Adrenal gland (tissue), 12 donors: ENCODE data around the gene DPH1. TPM values are rescaled to one million over a fixed set of nuclear protein-coding genes. Genes with fewer than 3 reads are reported as not detected.

Source experiments
- DNase-seq, 7 donors: peaks; one replicate each; pipeline ENCODE4 v3.0.0-alpha.2; 2019 to 2020
- H3K27ac ChIP-seq, 5 donors: fragments of 200-600 bp; sonication (generic) in 4 of 5; 1 replicate in 3 of 5; 2 replicates in 2 of 5; pipeline versions ENCODE4 v1.5.1 to v1.8.0; 2016 to 2020; ENCODE audit warnings: mild to moderate bottlenecking in 1 of 5
- H3K27me3 ChIP-seq: fragments of 200-600 bp; 2 replicates; pipeline ENCODE4 v1.8.0; 2021
- H3K36me3 ChIP-seq, 2 donors: fragments of 200-600 bp; replicated peaks in 1 of 2; 1 replicate in 1 of 2; 2 replicates in 1 of 2; pipeline versions ENCODE4 v1.5.1 to v1.8.0; 2018 to 2022
- H3K4me1 ChIP-seq, 2 donors: fragments of 200-600 bp; replicated peaks in 1 of 2; 1 replicate in 1 of 2; 2 replicates in 1 of 2; pipeline versions ENCODE4 v1.5.1 to v1.8.0; 2018 to 2021
- H3K4me3 ChIP-seq, 4 donors: fragments of 200-600 bp; sonication (generic) in 3 of 4; one replicate each; pipeline ENCODE4 v1.5.1; 2016 to 2018
- H3K9me3 ChIP-seq, 3 donors: fragments of 200-600 bp; sonication (generic) in 1 of 3; replicated peaks in 1 of 3; 1 replicate in 2 of 3; 2 replicates in 1 of 3; pipeline versions ENCODE4 v1.5.1 to v1.8.0; 2016 to 2021
- CTCF ChIP-seq, 6 experiments: fragments of 450-650 bp in 4 of 6; fragments of 200-600 bp in 2 of 6; sonication (generic) in 1 of 6; IDR thresholded peaks; 1 replicate in 5 of 6; 2 replicates in 1 of 6; pipeline versions ENCODE4 v1.5.1 to v1.8.0; 2016 to 2021; ENCODE audit warnings: antibody characterized with exemption in 6 of 6, mild to moderate bottlenecking in 2 of 6, moderate library complexity in 1 of 6
- POLR2A ChIP-seq, 2 donors: fragments of 450-650 bp; IDR thresholded peaks; one replicate each; pipeline ENCODE4 v1.6.1; 2017; ENCODE audit warnings: antibody characterized with exemption in 2 of 2, mild to moderate bottlenecking in 2 of 2, moderate library complexity in 1 of 2
- WGBS, 4 donors: extraction: QIAGEN DNeasy Blood & Tissue Kit in 2 of 4; methylation state at CpG; one replicate each; pipeline versions ENCODE4 v1.1.5 to v1.1.7; 2013 to 2017; 5-methylcytosine and 5-hydroxymethylcytosine counted together
- intact Hi-C, 2 donors: fragments of 100-400 bp; cut with DNase I; formaldehyde crosslinking; loops; one replicate each; pipeline versions ENCODE4 v1.14.1 to v1.15.0; 2022 to 2023
- polyA plus RNA-seq, 3 donors: library from polyadenylated mRNA; stranded (reverse); fragments of 200-250 nt in 2 of 3; fragments of 350-450 nt in 1 of 3; fragmentation: Illumina TruSeq in 1 of 3; extraction: RNeasy Lipid Tissue Mini Kit (QIAGEN cat#74804) in 1 of 3; gene quantifications; one replicate each; pipeline ENCODE4 v1.2.3, GENCODE V29; 2013 to 2014
- total RNA-seq, 9 donors: library from RNA; depleted of rRNA in 4 of 9; stranded (reverse); fragments of >200 nt in 4 of 9; fragments of 120-200 nt in 1 of 9; fragmentation: NEBNext Ultra II Directional in 1 of 9; extraction: Animal tissue kit (Norgen Biotek cat#: 25700) in 1 of 9; gene quantifications; one replicate each; pipeline versions ENCODE4 v1.1.0 to v1.2.4, GENCODE V29; 2013 to 2023
- donor health status: healthy with polysubstance abuse.
- donor health status: Bipolar disorder and iron deficiency.
- donor health status: DM: yes; HTN: yes; CAD: no.
- donor health status: DM: no; HTN: no; CAD: no.
- donor health status: DM: no; HTN: no; CAD: no.
- donor health status: DM: yes; HTN: yes; CAD: no.

DPH1 gene
- total and polyA plus RNA-seq, 12 donors, result 29.3 to 100 (median 57.7) TPM

- H3K4me1 ChIP-seq, result peaks cover 39 to 55% of the 10 kb centered on the region in 2 donors
- intact Hi-C loops, result no loop called here
Measured at GRCh38 chr17:1995321-1995892, 34.5 kb upstream of the DPH1 start.

GRCh38 chr17:1995907-1996799, 33.8 kb upstream of the DPH1 start:
- Histone ChIP-seq H3K27ac (peak overlapping the region in 3 of 5 donors; percentile 47 to 94 (median 66)), H3K36me3 (no peaks in the 10 kb centered on the region), H3K4me1 (peaks cover 41 to 60% of the 10 kb centered on the region in 2 donors), H3K27me3 (no peaks in the 10 kb centered on the region), H3K9me3 (no peaks in the 10 kb centered on the region), H3K4me3 (no peak overlapping the region)
- intact Hi-C loops, result no loop called here
- WGBS, 4 donors, result 51 to 64% (median 55%) methylated on average over 9 to 14 of the region's 14 CpGs
- DNase-seq, result peak in 1 of 7 donors; percentile 37
- TF ChIP-seq POLR2A (IDR thresholded peaks at IDR 0.05) (no peak), CTCF (IDR thresholded peaks at IDR 0.05) (no peak)

More at GRCh38 chr17:1995321-1995892, 34.5 kb upstream of the DPH1 start:
- Histone ChIP-seq H3K27ac (peak overlapping the region in 2 of 5 donors; percentile 66 to 94), H3K4me3 (no peak overlapping the region), H3K36me3 (no peaks in the 10 kb centered on the region), H3K9me3 (no peaks in the 10 kb centered on the region), H3K27me3 (no peaks in the 10 kb centered on the region)
- TF ChIP-seq POLR2A (IDR thresholded peaks at IDR 0.05) (no peak), CTCF (IDR thresholded peaks at IDR 0.05) (no peak)
- no peak for DNase-seq
- WGBS, 4 donors, result 91 to 94% (median 94%) methylated on average over 15 to 16 of the region's 16 CpGs

GRCh38 chr17:1996800-1997288, 33.1 kb upstream of the DPH1 start:
- no peaks in the 10 kb centered on the region for H3K36me3 ChIP-seq
- H3K4me1 ChIP-seq, result peaks cover 41 to 60% of the 10 kb centered on the region in 2 donors
- DNase-seq, result no peak
- 78 to 84% (median 82%) methylated on average over 9 of the region's 9 CpGs for WGBS, 4 donors
- peak overlapping the region in 3 of 5 donors; percentile 47 to 94 (median 66) for H3K27ac ChIP-seq
- H3K4me3 ChIP-seq, result no peak overlapping the region
- no peaks in the 10 kb centered on the region for H3K9me3 ChIP-seq
- TF ChIP-seq CTCF (IDR thresholded peaks at IDR 0.05) (no peak), POLR2A (IDR thresholded peaks at IDR 0.05) (no peak)
- intact Hi-C loops, result no loop called here
- H3K27me3 ChIP-seq, result no peaks in the 10 kb centered on the region

GRCh38 chr17:1997289-1997926, 32.5 kb upstream of the DPH1 start:
- WGBS, 4 donors, result 65 to 72% (median 70%) methylated on average over 10 to 22 of the region's 22 CpGs
- intact Hi-C loops, result no loop called here
- peak overlapping the region in 3 of 5 donors; percentile 66 to 94 (median 93) for H3K27ac ChIP-seq

More at GRCh38 chr17:1997289-1997926, 32.5 kb upstream of the DPH1 start:
- Histone ChIP-seq H3K36me3 (no peaks in the 10 kb centered on the region), H3K4me1 (peaks cover 41 to 60% of the 10 kb centered on the region in 2 donors), H3K9me3 (no peaks in the 10 kb centered on the region), H3K4me3 (peak overlapping the region in 1 of 4 donors; percentile 62), H3K27me3 (no peaks in the 10 kb centered on the region)
- no peak for TF ChIP-seq CTCF (IDR thresholded peaks at IDR 0.05)
- TF ChIP-seq POLR2A (IDR thresholded peaks at IDR 0.05), result no peak
- no peak for DNase-seq
